ENCODE results near the gene PCDHGC4. TPM values are rescaled to one million over a fixed set of nuclear protein-coding genes. Genes with fewer than 3 reads are reported as not detected.
A peak's percentile ranks its signal among the peaks of the same experiment; 100 is the strongest.

PCDHGC4 gene
- total RNA-seq, 2 donors from 2014 or later: not detected

DNA sequence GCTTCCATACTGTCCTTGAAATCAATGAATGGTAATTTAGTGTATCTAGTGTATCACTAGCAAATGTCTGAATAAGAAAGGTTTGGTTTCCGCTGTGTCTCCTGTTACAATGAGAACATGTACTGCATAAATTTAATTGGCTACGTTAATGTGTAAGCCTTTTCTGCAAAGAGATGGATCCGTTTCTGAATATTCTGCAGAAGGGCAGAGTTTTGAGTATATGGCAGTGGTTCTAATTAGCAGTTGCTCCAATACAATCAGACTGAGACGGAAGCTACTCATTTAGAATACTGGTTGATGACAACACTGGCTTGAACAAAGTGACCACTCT is 555 bp upstream of the PCDHGC4 start:
- H3K36me3 Mint-ChIP-seq (ENCODE audit: low read depth): no peaks in the 10 kb centered on the region
- H3K27me3 Mint-ChIP-seq: peaks cover 70% of the 10 kb centered on the region
- no peak overlapping the region for H3K27ac Mint-ChIP-seq
- no peak overlapping the region for H3K4me3 Mint-ChIP-seq
- ATAC-seq (replicated peaks): no peak
- no peaks in the 10 kb centered on the region for H3K4me1 Mint-ChIP-seq
- no peaks in the 10 kb centered on the region for H3K9me3 Mint-ChIP-seq

- Mint-ChIP-seq H3K27me3 (peaks cover 71% of the 10 kb centered on the region), H3K9me3 (no peaks in the 10 kb centered on the region), H3K4me1 (no peaks in the 10 kb centered on the region), H3K27ac (no peak overlapping the region), H3K4me3 (peak overlapping the region; percentile 25), H3K36me3 (ENCODE audit: low read depth) (no peaks in the 10 kb centered on the region)
- no peak for ATAC-seq (replicated peaks)
These were observed 658 bp downstream of the PCDHGC4 start for GRCh38 chr5:141485321-141486055.

DNA sequence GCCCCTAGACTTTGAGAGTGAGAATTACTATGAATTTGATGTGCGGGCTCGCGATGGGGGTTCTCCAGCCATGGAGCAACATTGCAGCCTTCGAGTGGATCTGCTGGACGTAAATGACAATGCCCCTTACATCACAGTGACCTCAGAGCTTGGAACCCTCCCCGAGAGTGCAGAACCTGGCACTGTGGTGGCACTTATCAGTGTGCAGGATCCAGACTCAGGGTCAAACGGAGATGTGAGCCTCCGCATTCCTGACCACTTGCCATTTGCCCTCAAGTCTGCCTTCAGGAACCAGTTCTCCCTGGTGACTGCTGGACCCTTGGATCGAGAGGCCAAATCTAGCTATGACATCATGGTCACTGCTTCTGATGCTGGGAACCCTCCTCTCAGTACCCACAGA is 1.3 kb downstream of the PCDHGC4 start:
- ATAC-seq (replicated peaks): no peak
- Mint-ChIP-seq H3K9me3 (no peaks in the 10 kb centered on the region), H3K27ac (no peak overlapping the region), H3K36me3 (ENCODE audit: low read depth) (no peaks in the 10 kb centered on the region), H3K4me1 (no peaks in the 10 kb centered on the region), H3K27me3 (peaks cover 72% of the 10 kb centered on the region), H3K4me3 (no peak overlapping the region)

DNA sequence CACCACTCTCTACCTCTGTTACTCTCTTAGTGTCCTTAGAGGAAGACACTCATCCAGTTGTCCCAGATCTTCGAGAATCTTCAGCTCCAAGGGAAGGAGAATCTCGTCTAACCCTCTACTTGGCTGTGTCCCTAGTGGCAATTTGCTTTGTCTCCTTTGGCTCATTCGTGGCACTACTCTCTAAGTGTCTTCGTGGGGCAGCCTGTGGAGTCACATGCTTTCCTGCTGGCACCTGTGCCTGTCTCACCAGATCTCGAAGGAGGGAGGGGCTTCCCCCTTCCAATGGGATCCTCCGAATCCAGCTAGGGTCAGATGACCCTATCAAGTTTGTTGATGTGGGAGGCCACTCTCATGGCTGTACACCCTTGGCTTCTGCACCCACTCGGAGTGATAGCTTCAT is 2.3 kb downstream of the PCDHGC4 start:
- Mint-ChIP-seq H3K27me3 (peaks cover 74% of the 10 kb centered on the region), H3K4me1 (no peaks in the 10 kb centered on the region), H3K4me3 (no peak overlapping the region), H3K36me3 (ENCODE audit: low read depth) (peaks cover 4% of the 10 kb centered on the region), H3K27ac (no peak overlapping the region), H3K9me3 (no peaks in the 10 kb centered on the region)
- no peak for ATAC-seq (replicated peaks)

DNA sequence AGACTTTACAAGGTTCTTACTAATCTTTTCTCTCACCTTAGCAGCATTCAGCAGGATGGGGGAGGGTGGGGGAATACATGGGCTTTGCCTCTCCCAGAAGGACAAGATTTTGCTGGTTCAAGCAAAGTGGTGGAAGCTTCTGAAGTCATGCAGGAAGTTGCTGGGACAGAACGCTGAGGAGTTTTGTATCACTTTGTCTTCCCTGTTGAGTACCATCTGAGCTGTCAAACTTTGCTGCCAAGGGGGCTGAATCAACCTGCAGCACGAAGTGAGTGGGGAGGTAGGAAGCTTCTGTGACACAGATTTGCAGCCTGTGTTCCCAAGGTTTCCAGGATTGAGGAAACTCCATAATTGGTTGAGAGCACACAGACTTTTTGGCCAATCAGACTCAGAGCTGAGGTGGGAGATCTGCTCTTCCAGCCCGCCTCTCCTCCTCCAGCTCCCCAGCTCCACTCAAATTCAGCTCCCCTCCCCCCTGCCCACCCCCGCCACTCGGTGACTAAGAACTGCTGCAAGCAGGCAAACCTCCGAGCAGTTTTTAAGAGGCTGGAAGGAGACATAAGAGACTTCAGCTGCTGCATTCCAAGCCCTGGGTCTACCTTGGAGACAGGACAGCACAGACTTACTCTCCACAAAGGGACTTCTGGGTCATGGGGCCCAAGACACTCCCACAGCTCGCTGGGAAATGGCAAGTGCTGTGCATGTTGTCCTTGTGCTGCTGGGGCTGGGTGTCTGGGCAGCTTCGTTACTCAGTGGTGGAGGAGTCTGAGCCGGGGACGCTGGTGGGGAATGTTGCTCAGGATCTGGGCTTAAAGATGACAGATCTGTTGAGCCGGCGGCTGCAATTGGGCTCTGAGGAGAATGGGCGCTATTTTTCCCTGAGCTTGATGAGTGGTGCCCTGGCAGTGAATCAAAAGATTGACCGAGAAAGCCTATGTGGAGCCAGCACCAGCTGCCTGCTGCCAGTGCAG is 4.0 kb downstream of the PCDHGC4 start, which contains the start of gene PCDHGC5:
PCDHGC5 (plus strand) TSS at position 491 of the 971 bp plus-strand sequence; CDS start at position 651, 160 bp downstream.
- Mint-ChIP-seq H3K27ac (no peak within 1 kb of the TSS), H3K9me3 (no peaks in the 10 kb centered on the region), H3K4me3 (no peak within 1 kb of the TSS), H3K36me3 (ENCODE audit: low read depth) (peaks cover 5% of the 10 kb centered on the region), H3K4me1 (no peaks in the 10 kb centered on the region), H3K27me3 (peaks cover 69% of the 10 kb centered on the region)
- no peak for ATAC-seq (replicated peaks)

DNA sequence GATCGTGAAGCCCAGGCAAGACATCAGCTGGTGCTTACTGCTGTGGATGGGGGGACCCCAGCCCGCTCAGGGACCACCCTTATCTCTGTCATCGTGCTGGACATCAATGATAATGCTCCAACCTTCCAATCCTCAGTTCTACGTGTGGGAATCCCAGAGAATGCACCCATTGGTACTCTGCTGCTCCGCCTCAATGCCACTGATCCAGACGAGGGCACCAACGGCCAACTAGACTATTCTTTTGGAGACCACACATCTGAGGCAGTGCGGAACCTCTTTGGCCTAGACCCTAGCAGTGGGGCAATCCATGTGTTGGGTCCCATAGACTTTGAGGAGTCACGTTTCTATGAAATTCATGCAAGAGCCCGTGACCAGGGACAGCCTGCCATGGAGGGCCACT is 5.0 kb downstream of the PCDHGC4 start:
- no peaks in the 10 kb centered on the region for H3K4me1 Mint-ChIP-seq
- peaks cover 5% of the 10 kb centered on the region for H3K36me3 Mint-ChIP-seq (ENCODE audit: low read depth)
- no peaks in the 10 kb centered on the region for H3K9me3 Mint-ChIP-seq
- ATAC-seq (replicated peaks): no peak
- H3K4me3 Mint-ChIP-seq: no peak overlapping the region
- no peak overlapping the region for H3K27ac Mint-ChIP-seq
- peaks cover 65% of the 10 kb centered on the region for H3K27me3 Mint-ChIP-seq

GRCh38 chr5:141490271-141490670 is 5.4 kb downstream of the PCDHGC4 start:
- Mint-ChIP-seq H3K4me3 (no peak overlapping the region), H3K4me1 (peaks cover 2% of the 10 kb centered on the region), H3K27me3 (peaks cover 62% of the 10 kb centered on the region), H3K36me3 (ENCODE audit: low read depth) (peaks cover 5% of the 10 kb centered on the region), H3K27ac (no peak overlapping the region), H3K9me3 (no peaks in the 10 kb centered on the region)
- no peak for ATAC-seq (replicated peaks)

- no peak for ATAC-seq (replicated peaks)
- no peaks in the 10 kb centered on the region for H3K9me3 Mint-ChIP-seq
- no peak overlapping the region for H3K4me3 Mint-ChIP-seq
- H3K36me3 Mint-ChIP-seq (ENCODE audit: low read depth): peaks cover 10% of the 10 kb centered on the region
- H3K4me1 Mint-ChIP-seq: peaks cover 7% of the 10 kb centered on the region
- H3K27me3 Mint-ChIP-seq: peaks cover 65% of the 10 kb centered on the region
- no peak overlapping the region for H3K27ac Mint-ChIP-seq
These were observed 5.9 kb downstream of the PCDHGC4 start for GRCh38 chr5:141490771-141491170.

- no peak overlapping the region for H3K27ac Mint-ChIP-seq
- peaks cover 12% of the 10 kb centered on the region for H3K36me3 Mint-ChIP-seq (ENCODE audit: low read depth)
- peaks cover 9% of the 10 kb centered on the region for H3K4me1 Mint-ChIP-seq
- peaks cover 68% of the 10 kb centered on the region for H3K27me3 Mint-ChIP-seq
- ATAC-seq (replicated peaks): no peak
- peak overlapping the region; percentile 72 for H3K4me3 Mint-ChIP-seq
- H3K9me3 Mint-ChIP-seq: no peaks in the 10 kb centered on the region
These were observed 6.7 kb downstream of the PCDHGC4 start for GRCh38 chr5:141491323-141492167.

DNA sequence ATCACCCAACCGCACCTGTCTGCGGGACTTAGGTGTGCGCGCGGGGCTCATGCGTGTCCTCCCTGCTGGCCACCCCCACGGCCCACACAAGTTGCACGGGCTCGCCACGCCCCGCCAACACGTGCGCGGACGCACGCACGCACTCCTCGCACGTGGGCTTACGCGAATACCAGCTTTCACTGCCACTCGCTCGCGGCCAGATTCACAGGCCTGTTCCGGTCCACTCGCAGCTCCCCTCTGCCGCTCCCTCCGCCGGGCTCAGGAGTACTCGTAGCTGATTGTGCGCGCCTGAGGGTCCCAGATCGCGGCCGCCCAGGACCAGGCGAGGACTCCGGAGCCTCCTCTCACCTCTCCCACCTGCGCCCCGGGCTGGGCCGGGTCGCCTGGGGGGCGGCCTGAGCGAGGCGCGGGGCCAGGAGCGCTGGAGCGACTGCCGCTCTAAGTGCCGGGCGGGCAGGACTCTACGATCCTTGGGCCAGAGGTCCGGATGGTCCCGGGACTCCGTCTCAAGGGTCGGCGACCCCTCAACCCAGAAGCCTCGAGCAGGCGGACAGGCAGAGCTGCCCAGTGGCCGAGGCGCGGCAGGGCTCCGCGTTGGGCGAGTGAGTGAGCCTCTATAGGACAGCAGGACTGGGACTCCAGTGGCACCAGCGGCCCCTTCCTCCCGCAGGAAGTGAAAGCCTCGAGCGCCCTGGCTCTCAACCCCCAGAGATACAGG is 7.5 kb downstream of the PCDHGC4 start:
- Mint-ChIP-seq H3K27me3 (peaks cover 63% of the 10 kb centered on the region), H3K4me1 (peaks cover 9% of the 10 kb centered on the region), H3K9me3 (no peaks in the 10 kb centered on the region), H3K27ac (no peak overlapping the region), H3K36me3 (ENCODE audit: low read depth) (peaks cover 12% of the 10 kb centered on the region), H3K4me3 (peak overlapping the region; percentile 72)
- peak; percentile 49 for ATAC-seq (replicated peaks)

- H3K4me1 Mint-ChIP-seq: peaks cover 9% of the 10 kb centered on the region
- H3K9me3 Mint-ChIP-seq: no peaks in the 10 kb centered on the region
- H3K27ac Mint-ChIP-seq: no peak overlapping the region
- H3K36me3 Mint-ChIP-seq (ENCODE audit: low read depth): peaks cover 12% of the 10 kb centered on the region
- peaks cover 59% of the 10 kb centered on the region for H3K27me3 Mint-ChIP-seq
- ATAC-seq (replicated peaks): no peak
- peak overlapping the region; percentile 72 for H3K4me3 Mint-ChIP-seq
These were observed 8.9 kb downstream of the PCDHGC4 start for GRCh38 chr5:141493500-141494422.

DNA sequence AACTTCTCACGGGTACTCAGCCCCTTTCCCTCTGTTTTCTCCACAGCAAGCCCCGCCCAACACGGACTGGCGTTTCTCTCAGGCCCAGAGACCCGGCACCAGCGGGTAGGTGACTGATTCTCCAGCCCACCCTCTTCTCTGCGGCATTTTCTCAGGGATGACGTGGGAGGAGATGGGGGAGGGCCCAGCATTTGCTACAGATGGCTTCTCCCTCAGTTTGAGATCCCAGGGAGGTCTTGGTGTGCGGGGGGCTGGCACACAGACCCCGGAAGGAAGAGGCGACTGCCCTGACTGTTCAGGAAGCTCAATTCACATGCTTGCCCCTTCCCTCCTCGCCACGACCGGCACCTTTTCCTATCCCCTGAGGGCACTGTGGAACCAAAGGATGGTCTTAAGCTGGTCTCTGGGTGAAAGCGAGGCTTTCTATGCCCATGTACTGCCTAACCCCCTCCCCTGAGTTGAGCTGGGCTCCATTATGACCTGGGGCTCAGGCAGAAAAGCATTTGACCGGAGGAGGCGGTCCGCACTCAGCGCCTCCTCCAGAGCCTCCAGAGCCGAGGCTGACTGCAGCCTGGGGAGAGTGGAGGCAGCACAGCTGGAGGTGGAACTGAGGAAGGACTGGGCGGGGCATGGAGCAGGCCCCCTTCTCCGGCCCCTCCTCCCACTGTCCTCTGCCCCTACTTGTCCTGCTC is 10.1 kb downstream of the PCDHGC4 start:
- ATAC-seq (replicated peaks): no peak
- peak overlapping the region; percentile 12 for H3K27ac Mint-ChIP-seq
- no peaks in the 10 kb centered on the region for H3K9me3 Mint-ChIP-seq
- H3K27me3 Mint-ChIP-seq: peaks cover 52% of the 10 kb centered on the region
- H3K4me1 Mint-ChIP-seq: peaks cover 9% of the 10 kb centered on the region
- peaks cover 12% of the 10 kb centered on the region for H3K36me3 Mint-ChIP-seq (ENCODE audit: low read depth)
- no peak overlapping the region for H3K4me3 Mint-ChIP-seq
